HG03432 (cell line): ENCODE measurements around the gene PLEKHA8.

Source experiments
- ATAC-seq: cut with Tn5 transposase; IDR thresholded peaks from one replicate; pipeline ENCODE4 v1.9.1; 2021; ENCODE audit warnings: mild to moderate bottlenecking, moderate library complexity; ENCODE audit not compliant: unreplicated experiment

PLEKHA8 gene

GRCh38 chr7:30164567-30164966 is 136.4 kb downstream of the PLEKHA8 start:
- ATAC-seq: no peak

GRCh38 chr7:30165590-30165989 is 137.4 kb downstream of the PLEKHA8 start:
- ATAC-seq: no peak

- ATAC-seq: no peak
These were observed 138.1 kb downstream of the PLEKHA8 start for GRCh38 chr7:30166155-30166840.

GRCh38 chr7:30166841-30167235 is 138.6 kb downstream of the PLEKHA8 start:
- no peak for ATAC-seq

GRCh38 chr7:30167901-30168300 is 139.7 kb downstream of the PLEKHA8 start:
- ATAC-seq: no peak

- ATAC-seq: no peak
These were observed 140.8 kb downstream of the PLEKHA8 start for GRCh38 chr7:30168835-30169573.

GRCh38 chr7:30169579-30169978 is 141.4 kb downstream of the PLEKHA8 start:
- no peak for ATAC-seq

GRCh38 chr7:30170476-30171205 is 142.4 kb downstream of the PLEKHA8 start:
- ATAC-seq: no peak

- no peak for ATAC-seq
These were observed 143.7 kb downstream of the PLEKHA8 start for GRCh38 chr7:30171766-30172447.

GRCh38 chr7:30172451-30172850 is 144.2 kb downstream of the PLEKHA8 start:
- no peak for ATAC-seq

GRCh38 chr7:30173058-30173897 is 145.1 kb downstream of the PLEKHA8 start:
- no peak for ATAC-seq

- no peak for ATAC-seq
These were observed 147.0 kb downstream of the PLEKHA8 start for GRCh38 chr7:30175180-30175579.

- no peak for ATAC-seq
These were observed 147.5 kb downstream of the PLEKHA8 start for GRCh38 chr7:30175636-30176147.

- ATAC-seq: peak; percentile 53
These were observed 148.4 kb downstream of the PLEKHA8 start for GRCh38 chr7:30176463-30177109.

- no peak for ATAC-seq
These were observed 149.0 kb downstream of the PLEKHA8 start for GRCh38 chr7:30177186-30177585.

GRCh38 chr7:30177965-30178364 is 149.8 kb downstream of the PLEKHA8 start:
- ATAC-seq: no peak

GRCh38 chr7:30178748-30179436 is 150.7 kb downstream of the PLEKHA8 start:
- peak; percentile 85 for ATAC-seq
